GM21367 (cell line): Measurements from ENCODE around the gene COL6A2.
"Not testable (repeated sequence)": the region's sequence is repeated elsewhere in the genome, so short reads cannot be mapped to it uniquely, and the experiment has no call there.

Source experiments
- ATAC-seq: cut with Tn5 transposase; IDR thresholded peaks from one replicate; pipeline ENCODE4 v1.9.1; 2021; ENCODE audit not compliant: unreplicated experiment

The COL6A2 gene

GRCh38 chr21:46078978-46079351, 18.9 kb upstream of the COL6A2 start:
- ATAC-seq = no peak

GRCh38 chr21:46079352-46080170, 18.4 kb upstream of the COL6A2 start:
- ATAC-seq = no peak

GRCh38 chr21:46080171-46081021, 17.5 kb upstream of the COL6A2 start:
- ATAC-seq = no peak

- no peak for ATAC-seq
These were observed 16.7 kb upstream of the COL6A2 start for GRCh38 chr21:46081022-46081861.

GRCh38 chr21:46081862-46082712, 15.8 kb upstream of the COL6A2 start:
- ATAC-seq = no peak

- no peak for ATAC-seq
These were observed 15.3 kb upstream of the COL6A2 start for GRCh38 chr21:46082713-46082962.

- ATAC-seq = no peak
These were observed 14.7 kb upstream of the COL6A2 start for GRCh38 chr21:46082963-46083790.

GRCh38 chr21:46083791-46084561, 13.9 kb upstream of the COL6A2 start:
- no peak for ATAC-seq

GRCh38 chr21:46084709-46085108, 13.2 kb upstream of the COL6A2 start:
- ATAC-seq = no peak

GRCh38 chr21:46085259-46085658, 12.7 kb upstream of the COL6A2 start:
- ATAC-seq = not testable (repeated sequence)

- ATAC-seq = no peak
These were observed 10.3 kb upstream of the COL6A2 start for GRCh38 chr21:46087641-46088040.

- no peak for ATAC-seq
These were observed 9.7 kb upstream of the COL6A2 start for GRCh38 chr21:46088189-46088588.

- no peak for ATAC-seq
These were observed 8.6 kb upstream of the COL6A2 start for GRCh38 chr21:46089285-46089684.

- no peak for ATAC-seq
These were observed 6.8 kb upstream of the COL6A2 start for GRCh38 chr21:46091118-46091517.

- no peak for ATAC-seq
These were observed 6.3 kb upstream of the COL6A2 start for GRCh38 chr21:46091631-46092025.

GRCh38 chr21:46092026-46092764, 5.7 kb upstream of the COL6A2 start:
- ATAC-seq = no peak

- ATAC-seq = no peak
These were observed 4.9 kb upstream of the COL6A2 start for GRCh38 chr21:46092811-46093667.
